GM21737 (cell line): ENCODE data around the gene EBP.
"Not testable (repeated sequence)": the region's sequence is repeated elsewhere in the genome, so short reads cannot be mapped to it uniquely, and the experiment has no call there.

Source experiments
- ATAC-seq: cut with Tn5 transposase; IDR thresholded peaks from one replicate; pipeline ENCODE4 v1.9.1; 2021; ENCODE audit warnings: mild to moderate bottlenecking, moderate library complexity; ENCODE audit not compliant: unreplicated experiment

The EBP gene

GRCh38 chrX:48520976-48521352, 644 bp upstream of the EBP start:
- ATAC-seq: no peak

DNA sequence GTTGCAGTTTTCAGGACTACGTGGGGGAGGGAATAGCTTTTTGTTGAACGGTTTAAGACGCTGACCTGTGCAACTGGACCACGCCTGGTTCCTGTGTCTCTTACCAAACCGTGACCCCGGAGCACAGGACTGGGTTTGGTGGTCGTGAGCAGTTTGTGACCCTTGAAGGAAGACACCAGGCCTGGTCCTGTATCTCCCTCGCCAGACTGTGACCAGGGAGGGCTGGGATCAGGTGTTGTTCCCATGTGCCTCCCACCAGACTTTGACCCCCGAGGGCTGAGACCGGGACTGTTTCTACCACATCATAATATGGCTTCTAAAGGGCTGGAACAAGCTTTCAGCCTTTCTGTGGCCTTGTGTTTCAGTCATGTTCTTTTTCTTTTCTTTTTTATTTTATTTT, 683 bp downstream of the EBP start:
- ATAC-seq: no peak

DNA sequence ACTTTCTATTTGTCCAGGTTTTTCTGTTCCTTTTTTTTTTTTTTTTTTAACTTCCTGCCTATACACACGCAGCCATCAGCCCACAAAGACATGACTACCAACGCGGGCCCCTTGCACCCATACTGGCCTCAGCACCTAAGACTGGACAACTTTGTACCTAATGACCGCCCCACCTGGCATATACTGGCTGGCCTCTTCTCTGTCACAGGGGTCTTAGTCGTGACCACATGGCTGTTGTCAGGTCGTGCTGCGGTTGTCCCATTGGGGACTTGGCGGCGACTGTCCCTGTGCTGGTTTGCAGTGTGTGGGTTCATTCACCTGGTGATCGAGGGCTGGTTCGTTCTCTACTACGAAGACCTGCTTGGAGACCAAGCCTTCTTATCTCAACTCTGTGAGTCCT, 2.1 kb downstream of the EBP start:
- no peak for ATAC-seq

DNA sequence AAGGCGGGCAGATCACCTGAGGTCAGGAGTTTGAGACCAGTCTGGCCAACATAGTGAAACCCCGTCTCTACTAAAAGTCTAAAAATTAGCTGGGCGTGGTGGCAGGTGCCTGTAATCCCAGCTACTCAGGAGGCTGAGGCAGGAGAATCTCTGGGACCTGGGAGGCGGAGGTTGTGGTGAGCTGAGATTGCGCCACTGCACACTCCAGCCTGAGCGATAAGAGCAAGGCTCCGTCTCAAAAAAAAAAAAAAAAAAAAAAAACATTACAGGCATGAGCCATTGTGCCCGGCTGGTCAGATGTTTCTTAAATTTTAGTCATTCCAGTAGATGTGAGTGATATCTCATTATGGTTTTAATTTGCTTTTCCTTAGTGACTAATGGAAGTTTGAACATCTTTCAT, 4.2 kb downstream of the EBP start:
- not testable (repeated sequence) for ATAC-seq

- ATAC-seq: no peak
Observed at GRCh38 chrX:48530736-48531135, 9.1 kb downstream of the EBP start.

- no peak for ATAC-seq
Observed at GRCh38 chrX:48531358-48531959, 9.9 kb downstream of the EBP start.

- no peak for ATAC-seq
Observed at GRCh38 chrX:48532161-48532560, 10.6 kb downstream of the EBP start.

DNA sequence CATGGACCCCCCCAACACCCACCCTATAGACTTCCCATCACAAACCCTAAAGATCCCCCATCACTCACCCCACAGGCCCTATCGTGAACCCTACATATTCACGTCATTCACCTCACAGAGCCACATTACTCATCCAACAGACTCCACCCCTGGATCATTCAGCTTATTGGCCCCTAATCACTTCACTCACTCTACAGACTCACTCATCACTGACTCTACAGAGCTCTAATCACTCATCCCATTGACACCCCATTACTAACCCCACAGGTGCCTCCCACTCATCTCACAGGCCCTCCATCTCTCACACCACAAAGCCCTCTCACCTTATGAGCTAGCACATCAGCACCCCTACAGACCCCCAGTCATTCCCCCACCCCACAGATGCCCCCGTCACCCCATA, 11.6 kb downstream of the EBP start:
- ATAC-seq: no peak

GRCh38 chrX:48538641-48539344, 17.2 kb downstream of the EBP start:
- ATAC-seq: no peak

DNA sequence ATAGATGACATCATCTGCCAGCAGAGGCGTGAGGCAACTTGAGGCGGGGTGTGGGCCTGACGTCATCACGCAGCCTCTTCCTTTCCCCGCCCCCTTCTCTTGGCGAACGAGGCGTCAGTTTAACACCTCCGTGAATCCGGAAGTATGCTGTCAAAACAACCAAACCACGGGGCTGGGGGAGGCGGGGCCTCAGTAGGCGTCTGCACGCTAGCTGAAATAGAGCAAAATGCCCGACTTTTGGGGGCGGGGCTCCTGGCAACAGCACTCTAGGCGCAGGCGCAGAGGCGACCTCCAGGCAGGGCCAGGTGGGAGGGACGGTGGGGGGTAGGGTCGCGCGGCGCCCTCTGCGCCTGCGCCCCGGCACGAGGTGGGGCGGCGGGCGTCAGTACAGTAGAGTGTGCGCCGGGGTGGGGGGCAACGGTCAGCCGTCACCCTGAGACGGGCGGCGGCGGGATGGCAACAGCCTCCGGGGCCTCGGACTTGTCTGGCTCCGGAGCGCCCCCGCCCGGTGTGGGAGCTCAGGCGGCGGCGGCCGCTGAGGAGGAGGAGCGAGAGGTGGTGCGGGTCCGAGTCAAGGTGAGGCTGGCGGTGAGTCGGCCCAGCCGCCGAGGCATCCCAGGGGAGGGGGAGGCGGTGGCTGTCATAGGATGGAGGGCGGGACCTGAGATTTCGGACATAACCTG, 17.9 kb downstream of the EBP start, which contains the start of gene TBC1D25:
Gene TBC1D25, plus strand, starts transcription at position 370 of the 683 bp plus-strand sequence. Its CDS starts 84 bp downstream, at position 454.
- ATAC-seq: peak; percentile 80

- ATAC-seq: peak; percentile 33
Observed at GRCh38 chrX:48540028-48540375, 18.4 kb downstream of the EBP start.

DNA sequence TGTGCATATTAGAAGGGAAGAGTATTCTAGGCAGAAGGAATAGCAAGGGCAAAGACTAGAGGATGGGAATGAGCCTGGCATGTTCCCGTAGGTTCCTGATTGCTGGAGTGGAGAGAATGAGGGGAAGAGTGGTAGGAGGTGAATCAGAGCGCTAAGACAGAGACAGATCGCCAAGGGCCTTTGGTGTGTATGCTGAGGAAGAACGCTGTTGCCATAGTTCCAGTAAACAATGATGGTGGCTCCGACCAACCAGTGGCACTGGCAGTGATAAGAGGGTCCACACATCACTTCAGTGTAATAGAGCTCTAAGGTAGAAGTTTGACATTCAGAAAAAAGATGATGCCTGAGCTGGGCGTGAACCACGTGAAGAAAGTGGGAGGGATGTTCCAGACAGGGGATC, 18.9 kb downstream of the EBP start:
- ATAC-seq: no peak

GRCh38 chrX:48541140-48541814, 19.7 kb downstream of the EBP start:
- ATAC-seq: no peak

DNA sequence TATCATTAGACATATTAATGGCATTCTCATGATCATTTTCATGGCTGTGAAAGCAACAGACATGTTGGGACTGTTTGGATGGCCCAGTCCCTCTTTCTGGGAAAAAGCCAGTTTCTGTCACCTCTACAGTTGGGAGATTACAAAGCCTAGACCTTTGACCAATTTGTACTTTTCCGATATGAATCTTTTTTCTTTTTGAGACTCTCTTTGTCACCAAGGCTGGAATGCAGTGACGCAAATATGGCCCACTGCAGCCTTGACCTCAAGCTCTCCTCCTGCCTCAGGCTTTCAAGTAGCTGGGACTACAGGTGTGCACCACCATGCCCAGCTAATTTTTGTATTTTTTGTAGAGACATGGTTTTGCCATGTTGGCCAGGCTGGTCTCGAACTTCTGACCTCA, 27.3 kb downstream of the EBP start:
- no peak for ATAC-seq

GRCh38 chrX:48555731-48556325, 34.2 kb downstream of the EBP start:
- ATAC-seq: not testable (repeated sequence)

DNA sequence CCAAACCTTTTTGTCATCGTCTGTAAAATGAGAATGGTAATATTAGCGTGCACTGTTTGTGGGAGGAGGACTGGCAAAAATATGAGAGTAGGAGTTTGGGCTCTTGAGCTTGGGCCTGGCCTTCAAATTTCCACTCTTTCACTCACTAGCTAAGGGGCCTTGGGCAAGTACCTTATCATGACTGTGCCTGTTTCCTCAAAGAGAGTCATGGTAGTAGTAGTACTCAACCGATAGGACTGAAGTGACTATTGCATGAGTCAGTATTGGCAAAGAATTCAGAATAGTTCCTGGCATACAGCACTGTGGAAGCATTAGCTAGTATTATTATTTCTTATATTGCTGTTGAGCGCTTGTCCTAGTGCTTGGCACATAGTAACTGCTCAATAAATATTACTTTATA, 36.7 kb downstream of the EBP start:
- ATAC-seq: no peak

GRCh38 chrX:48559636-48560035, 38.0 kb downstream of the EBP start:
- ATAC-seq: no peak

- ATAC-seq: no peak
Observed at GRCh38 chrX:48560056-48560455, 38.4 kb downstream of the EBP start.

- ATAC-seq: no peak
Observed at GRCh38 chrX:48560681-48561080, 39.1 kb downstream of the EBP start.

- no peak for ATAC-seq
Observed at GRCh38 chrX:48569958-48570357, 48.4 kb downstream of the EBP start.

- no peak for ATAC-seq
Observed at GRCh38 chrX:48573690-48574269, 52.2 kb downstream of the EBP start.
